Measurements from ENCODE around the gene PAN3. TPM values are rescaled to one million over a fixed set of nuclear protein-coding genes. Genes with fewer than 3 reads are reported as not detected.

Gene PAN3
- total RNA-seq, 1 donor from 2014 or later: 36.1 TPM

GRCh38 chr13:28179974-28180373, 41.6 kb downstream of the PAN3 start:
- TF ChIP-seq POLR2AphosphoS5 (IDR thresholded peaks at IDR 0.05; ENCODE audit: insufficient read depth in 1 of 2, low read depth in 1 of 2): no peak
- TF ChIP-seq POLR2A (IDR thresholded peaks at IDR 0.05): no peak
- no peak for TF ChIP-seq CTCF (IDR thresholded peaks at IDR 0.05)
- no peak for DNase-seq (ENCODE audit: extremely low spot score in 2 of 2)
- peaks cover 0 to 5% of the 10 kb centered on the region in 2 donors for H3K36me3 ChIP-seq
- no peaks in the 10 kb centered on the region for H3K4me1 ChIP-seq
- H3K27me3 ChIP-seq: no peaks in the 10 kb centered on the region
- H3K4me3 ChIP-seq: no peak overlapping the region
- intact Hi-C loops (cut with DNase I): no loop called here
- no peaks in the 10 kb centered on the region for H3K9me3 ChIP-seq
- no peak overlapping the region for H3K27ac ChIP-seq

GRCh38 chr13:28181413-28181812, 43.1 kb downstream of the PAN3 start:
- intact Hi-C loops (cut with DNase I): no loop called here
- H3K4me1 ChIP-seq: no peaks in the 10 kb centered on the region
- no peaks in the 10 kb centered on the region for H3K27me3 ChIP-seq
- TF ChIP-seq POLR2A (IDR thresholded peaks at IDR 0.05) (no peak), POLR2AphosphoS5 (IDR thresholded peaks at IDR 0.05; ENCODE audit: insufficient read depth in 1 of 2, low read depth in 1 of 2) (no peak)
- no peak overlapping the region for H3K27ac ChIP-seq
- H3K9me3 ChIP-seq: no peaks in the 10 kb centered on the region
- DNase-seq (ENCODE audit: extremely low spot score in 2 of 2): no peak
- H3K4me3 ChIP-seq: no peak overlapping the region
- peaks cover 0 to 5% of the 10 kb centered on the region in 2 donors for H3K36me3 ChIP-seq

- Histone ChIP-seq H3K36me3 (no peaks in the 10 kb centered on the region), H3K4me3 (no peak overlapping the region), H3K27ac (no peak overlapping the region), H3K9me3 (no peaks in the 10 kb centered on the region), H3K4me1 (no peaks in the 10 kb centered on the region), H3K27me3 (no peaks in the 10 kb centered on the region)
- intact Hi-C loops (cut with DNase I): no loop called here
- TF ChIP-seq CTCF (IDR thresholded peaks at IDR 0.05): no peak
- no peak for TF ChIP-seq POLR2AphosphoS5 (IDR thresholded peaks at IDR 0.05; ENCODE audit: insufficient read depth in 1 of 2, low read depth in 1 of 2)
- no peak for TF ChIP-seq POLR2A (IDR thresholded peaks at IDR 0.05)
- DNase-seq (ENCODE audit: extremely low spot score in 2 of 2): no peak
Observed at GRCh38 chr13:28185256-28185655, 46.9 kb downstream of the PAN3 start.

GRCh38 chr13:28199089-28199488, 60.7 kb downstream of the PAN3 start:
- Histone ChIP-seq H3K4me1 (no peaks in the 10 kb centered on the region), H3K4me3 (no peak overlapping the region), H3K27ac (no peak overlapping the region), H3K9me3 (no peaks in the 10 kb centered on the region), H3K36me3 (peaks cover 0 to 9% of the 10 kb centered on the region in 2 donors), H3K27me3 (no peaks in the 10 kb centered on the region)
- TF ChIP-seq POLR2AphosphoS5 (IDR thresholded peaks at IDR 0.05; ENCODE audit: insufficient read depth in 1 of 2, low read depth in 1 of 2) (no peak), CTCF (IDR thresholded peaks at IDR 0.05) (no peak), POLR2A (IDR thresholded peaks at IDR 0.05) (no peak)
- intact Hi-C loops (cut with DNase I): no loop called here
- DNase-seq (ENCODE audit: extremely low spot score in 2 of 2): no peak

GRCh38 chr13:28204043-28204442, 65.7 kb downstream of the PAN3 start:
- no peaks in the 10 kb centered on the region for H3K27me3 ChIP-seq
- H3K4me3 ChIP-seq: no peak overlapping the region
- no peak for DNase-seq (ENCODE audit: extremely low spot score in 2 of 2)
- no peaks in the 10 kb centered on the region for H3K4me1 ChIP-seq
- H3K9me3 ChIP-seq: no peaks in the 10 kb centered on the region
- intact Hi-C loops (cut with DNase I): no loop called here
- H3K27ac ChIP-seq: no peak overlapping the region
- no peaks in the 10 kb centered on the region for H3K36me3 ChIP-seq
- TF ChIP-seq POLR2AphosphoS5 (IDR thresholded peaks at IDR 0.05; ENCODE audit: insufficient read depth in 1 of 2, low read depth in 1 of 2): no peak
- TF ChIP-seq POLR2A (IDR thresholded peaks at IDR 0.05): no peak
- no peak for TF ChIP-seq CTCF (IDR thresholded peaks at IDR 0.05)
